Vagina (tissue), 2 donors: Measurements from ENCODE around the gene HNRNPM. TPM values are rescaled to one million over a fixed set of nuclear protein-coding genes. Genes with fewer than 3 reads are reported as not detected.
"Not testable (repeated sequence)": the region's sequence is repeated elsewhere in the genome, so short reads cannot be mapped to it uniquely, and the experiment has no call there.

Source experiments
- DNase-seq, 2 donors: peaks; one replicate each; pipeline ENCODE4 v3.0.0-alpha.2; 2017; ENCODE audit errors: extremely low spot score in 2 of 2
- H3K27ac ChIP-seq: fragments of 200-600 bp; sonication (generic); one replicate; pipeline ENCODE4 v1.5.1; 2019
- H3K27me3 ChIP-seq: fragments of 200-600 bp; sonication (generic); one replicate; pipeline ENCODE4 v1.5.1; 2019
- H3K36me3 ChIP-seq, 2 donors: fragments of 200-600 bp; sonication (generic); one replicate each; pipeline ENCODE4 v1.5.1; 2017 to 2019
- H3K4me1 ChIP-seq: fragments of 200-600 bp; sonication (generic); one replicate; pipeline ENCODE4 v1.5.1; 2019
- H3K4me3 ChIP-seq, 2 donors: fragments of 200-600 bp; sonication (generic); 1 replicate in 1 of 2; 2 replicates in 1 of 2; pipeline ENCODE4 v1.5.1; 2016 to 2019
- H3K9me3 ChIP-seq: fragments of 200-600 bp; sonication (generic); one replicate; pipeline ENCODE4 v1.5.1; 2019
- POLR2A ChIP-seq, 2 donors: fragments of 450-650 bp; IDR thresholded peaks; one replicate each; pipeline ENCODE4 v1.6.1; 2017; ENCODE audit warnings: antibody characterized with exemption in 2 of 2, mild to moderate bottlenecking in 2 of 2, moderate library complexity in 2 of 2
- POLR2AphosphoS5 ChIP-seq, 2 donors: sonication (generic); formaldehyde crosslinking; IDR thresholded peaks; one replicate each; pipeline ENCODE4 v1.9.0; 2017; ENCODE audit warnings: antibody characterized with exemption in 2 of 2, mild to moderate bottlenecking in 2 of 2, low read depth in 1 of 2; ENCODE audit not compliant: insufficient read depth in 1 of 2
- intact Hi-C: fragments of 100-400 bp; cut with DNase I; formaldehyde crosslinking; loops from one replicate; pipeline ENCODE4 v1.15.1; 2023
- total RNA-seq: library from RNA; depleted of rRNA; stranded (reverse); fragments of >200 nt; gene quantifications from one replicate; pipeline ENCODE4 v1.2.3, GENCODE V29; 2016
- TF ChIP-seq, protein P1 (sequence below), 3 experiments: fragments of 450-650 bp in 2 of 3; fragments of 200-600 bp in 1 of 3; sonication (generic) in 1 of 3; IDR thresholded peaks; one replicate each; pipeline ENCODE4 v1.5.1; 2017 to 2019; ENCODE audit warnings: antibody characterized with exemption in 3 of 3, mild to moderate bottlenecking in 2 of 3, moderate library complexity in 2 of 3

Gene HNRNPM
- total RNA-seq, 1 donor from 2014 or later = 140 TPM

DNA sequence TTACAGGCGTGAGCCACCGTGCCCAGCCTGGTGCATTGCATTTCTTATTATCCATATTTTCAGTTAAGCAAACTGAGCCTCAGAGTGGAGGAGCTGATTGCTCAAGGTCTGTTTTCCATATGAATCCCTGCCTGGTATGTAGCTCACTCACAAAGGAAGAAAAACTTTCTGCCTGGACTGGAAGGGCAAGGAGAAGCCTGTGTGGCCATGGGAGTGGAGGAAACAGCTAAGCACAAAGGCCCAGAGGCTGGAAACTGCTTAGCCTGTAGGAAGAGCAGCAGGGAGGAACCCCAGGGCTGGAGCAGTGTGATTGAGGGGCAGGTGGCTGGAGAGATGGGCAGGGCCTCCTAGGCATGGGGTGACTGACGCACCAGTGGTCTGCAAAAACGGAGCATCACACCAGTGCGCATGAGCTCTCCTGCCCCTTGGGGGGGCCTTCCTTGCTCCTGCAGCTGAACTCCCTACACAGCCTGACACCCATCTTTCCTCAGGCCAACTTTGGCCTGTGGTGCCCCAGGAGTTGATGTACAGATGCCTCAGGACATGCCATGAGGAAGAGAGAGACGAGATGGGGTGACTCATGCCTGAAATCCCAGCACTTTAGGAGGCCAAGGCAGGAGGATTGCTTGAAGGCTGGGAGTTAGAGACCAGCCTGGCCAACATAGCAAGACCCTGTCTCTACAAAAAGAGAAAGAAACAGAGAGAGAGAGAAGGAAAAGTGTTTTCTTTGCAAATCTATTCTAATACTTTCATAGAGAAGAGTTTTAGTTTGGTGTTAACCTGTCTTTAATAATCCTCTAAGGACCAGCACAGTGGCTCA is 2.8 kb upstream of the HNRNPM start:
- Histone ChIP-seq H3K27me3 (no peaks in the 10 kb centered on the region), H3K4me3 (no peak overlapping the region), H3K4me1 (peaks cover 23% of the 10 kb centered on the region), H3K9me3 (no peaks in the 10 kb centered on the region), H3K27ac (no peak overlapping the region), H3K36me3 (peaks cover 0 to 7% of the 10 kb centered on the region in 2 donors)
- intact Hi-C loops = no loop called here
- TF ChIP-seq, protein P1, sequence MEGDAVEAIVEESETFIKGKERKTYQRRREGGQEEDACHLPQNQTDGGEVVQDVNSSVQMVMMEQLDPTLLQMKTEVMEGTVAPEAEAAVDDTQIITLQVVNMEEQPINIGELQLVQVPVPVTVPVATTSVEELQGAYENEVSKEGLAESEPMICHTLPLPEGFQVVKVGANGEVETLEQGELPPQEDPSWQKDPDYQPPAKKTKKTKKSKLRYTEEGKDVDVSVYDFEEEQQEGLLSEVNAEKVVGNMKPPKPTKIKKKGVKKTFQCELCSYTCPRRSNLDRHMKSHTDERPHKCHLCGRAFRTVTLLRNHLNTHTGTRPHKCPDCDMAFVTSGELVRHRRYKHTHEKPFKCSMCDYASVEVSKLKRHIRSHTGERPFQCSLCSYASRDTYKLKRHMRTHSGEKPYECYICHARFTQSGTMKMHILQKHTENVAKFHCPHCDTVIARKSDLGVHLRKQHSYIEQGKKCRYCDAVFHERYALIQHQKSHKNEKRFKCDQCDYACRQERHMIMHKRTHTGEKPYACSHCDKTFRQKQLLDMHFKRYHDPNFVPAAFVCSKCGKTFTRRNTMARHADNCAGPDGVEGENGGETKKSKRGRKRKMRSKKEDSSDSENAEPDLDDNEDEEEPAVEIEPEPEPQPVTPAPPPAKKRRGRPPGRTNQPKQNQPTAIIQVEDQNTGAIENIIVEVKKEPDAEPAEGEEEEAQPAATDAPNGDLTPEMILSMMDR (IDR thresholded peaks at IDR 0.05) = no peak
- TF ChIP-seq POLR2A (IDR thresholded peaks at IDR 0.05) (no peak), POLR2AphosphoS5 (IDR thresholded peaks at IDR 0.05; ENCODE audit: insufficient read depth in 1 of 2, low read depth in 1 of 2) (no peak)
- no peak for DNase-seq

DNA sequence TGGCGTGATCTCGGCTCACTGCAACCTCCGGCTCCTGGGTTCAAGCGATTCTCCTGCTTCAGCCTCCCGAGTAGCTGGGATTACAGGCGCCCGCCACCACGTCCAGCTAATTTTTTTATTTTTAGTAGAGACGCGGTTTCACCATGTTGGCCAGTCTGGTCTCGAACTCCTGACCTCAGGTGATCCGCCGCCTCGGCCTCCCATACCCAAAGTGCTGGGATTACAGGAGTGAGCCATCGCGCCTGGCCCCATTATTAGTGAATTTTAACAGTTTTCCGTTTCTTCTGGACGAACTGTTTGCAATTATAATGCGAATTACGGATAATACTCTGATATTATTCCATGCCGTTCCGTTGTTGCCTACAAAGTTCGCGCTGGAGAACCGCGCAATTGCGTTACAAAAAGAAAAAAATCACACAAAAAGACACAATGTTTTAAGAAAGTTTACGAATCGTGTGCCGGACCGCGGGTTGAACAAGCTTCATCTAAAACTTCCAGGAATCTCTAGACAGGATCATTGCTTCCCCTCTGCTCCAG is 567 bp upstream of the HNRNPM start:
- intact Hi-C loops, DNase-seq, H3K9me3 ChIP-seq, H3K27me3 ChIP-seq: not testable (repeated sequence)
- H3K27ac ChIP-seq = peak overlapping the region; percentile 96
- H3K4me1 ChIP-seq = peaks cover 46% of the 10 kb centered on the region
- H3K4me3 ChIP-seq = peak overlapping the region; percentile 78 to 83
- H3K36me3 ChIP-seq = peaks cover 0 to 14% of the 10 kb centered on the region in 2 donors

DNA sequence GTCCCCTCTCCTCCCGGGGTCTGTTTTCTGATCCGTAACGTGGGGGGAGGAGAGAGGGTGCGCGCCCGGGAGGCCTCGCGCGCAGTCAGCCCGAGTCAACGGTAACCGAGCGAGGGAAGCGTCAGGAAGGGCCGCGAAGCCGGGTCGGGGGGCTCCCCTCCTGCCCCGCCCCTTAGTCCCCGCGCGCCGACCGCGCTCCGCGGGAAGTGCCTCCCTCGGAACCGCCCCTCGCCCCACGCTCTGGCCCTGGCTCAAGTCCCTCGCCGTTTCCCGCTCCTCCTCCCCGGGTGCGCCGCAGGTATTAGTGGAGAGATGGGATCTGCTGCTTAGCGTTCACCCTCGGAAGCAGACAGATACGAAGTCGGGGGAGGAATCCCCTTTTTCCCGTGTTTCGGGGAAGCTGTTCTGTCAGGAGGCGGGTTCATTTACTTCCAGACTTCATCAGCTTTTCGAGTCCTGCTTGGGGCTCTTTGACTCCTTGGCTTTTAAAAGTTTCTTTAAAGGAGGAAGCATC is 770 bp downstream of the HNRNPM start:
- Histone ChIP-seq H3K4me3 (peak overlapping the region; percentile 78 to 83), H3K27me3 (no peaks in the 10 kb centered on the region), H3K36me3 (peaks cover 0 to 14% of the 10 kb centered on the region in 2 donors), H3K27ac (peak overlapping the region; percentile 96), H3K9me3 (no peaks in the 10 kb centered on the region), H3K4me1 (peaks cover 56% of the 10 kb centered on the region)
- TF ChIP-seq POLR2A (IDR thresholded peaks at IDR 0.05) (no peak), POLR2AphosphoS5 (IDR thresholded peaks at IDR 0.05; ENCODE audit: insufficient read depth in 1 of 2, low read depth in 1 of 2) (no peak)
- TF ChIP-seq, protein P1 (IDR thresholded peaks at IDR 0.05) = no peak
- intact Hi-C loops = loop anchor here (2.0 kb wide), 1 partner anchor 95 kb away; no protein-coding TSS in a partner anchor
- DNase-seq = no peak

DNA sequence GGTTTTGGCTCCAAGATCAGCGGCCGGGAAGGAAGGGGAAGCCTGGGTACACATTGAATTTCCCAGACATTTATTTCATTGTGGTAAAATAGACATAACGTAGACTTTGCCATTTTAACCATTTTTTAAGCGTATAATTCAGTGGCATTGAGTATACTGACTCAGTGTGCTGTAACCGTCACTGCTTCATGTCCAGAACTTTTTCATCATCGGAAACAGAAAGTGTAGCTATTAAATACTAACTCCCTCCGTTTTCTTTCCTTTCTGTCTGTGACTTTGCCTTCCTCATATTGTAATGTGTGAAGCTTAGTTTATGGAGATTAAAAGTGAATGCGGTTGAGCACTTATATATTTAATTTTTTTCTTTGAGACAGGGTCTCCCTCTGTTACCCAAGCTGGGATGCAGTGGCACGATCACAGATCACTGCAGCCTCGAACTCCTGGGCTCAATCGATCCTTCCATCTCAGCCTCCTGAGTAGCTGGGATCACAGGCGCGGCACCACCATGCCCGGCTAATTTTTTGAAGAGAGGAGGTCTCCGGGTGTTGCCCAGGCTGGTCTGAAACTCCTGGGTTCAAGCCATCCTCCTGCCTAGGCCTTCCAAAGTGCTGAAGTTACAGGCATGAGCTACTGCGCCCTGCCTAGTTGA is 1.4 kb downstream of the HNRNPM start:
- Histone ChIP-seq H3K36me3 (peaks cover 0 to 14% of the 10 kb centered on the region in 2 donors), H3K27me3 (no peaks in the 10 kb centered on the region), H3K9me3 (no peaks in the 10 kb centered on the region), H3K4me1 (peaks cover 63% of the 10 kb centered on the region), H3K4me3 (peak overlapping the region; percentile 78 to 83), H3K27ac (peak overlapping the region; percentile 96)
- intact Hi-C loops = loop anchor here (2.0 kb wide), 1 partner anchor 95 kb away; no protein-coding TSS in a partner anchor
- TF ChIP-seq, protein P1 (IDR thresholded peaks at IDR 0.05) = no peak
- no peak for TF ChIP-seq POLR2AphosphoS5 (IDR thresholded peaks at IDR 0.05; ENCODE audit: insufficient read depth in 1 of 2, low read depth in 1 of 2)
- no peak for TF ChIP-seq POLR2A (IDR thresholded peaks at IDR 0.05)
- DNase-seq = no peak

DNA sequence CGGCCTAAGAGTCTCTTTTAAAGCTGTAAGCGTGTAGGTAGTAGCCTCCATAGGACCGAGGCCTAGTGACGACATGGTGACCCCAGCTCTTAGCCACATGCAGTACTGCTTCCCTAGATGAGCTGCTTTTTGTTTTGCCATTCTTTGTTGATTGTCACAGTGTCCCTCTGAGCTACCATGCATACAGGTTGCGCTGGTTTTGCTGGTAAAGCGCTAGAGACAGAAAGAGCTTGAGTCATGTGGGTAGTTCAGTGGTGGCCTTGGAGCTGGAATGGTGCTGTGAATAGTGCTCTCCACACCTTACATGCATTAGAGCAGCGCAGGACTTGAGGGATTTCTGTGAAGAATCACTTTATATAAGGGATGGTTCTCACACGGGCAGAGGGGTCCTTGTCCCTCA is 5.1 kb downstream of the HNRNPM start:
- Histone ChIP-seq H3K4me1 (peaks cover 90% of the 10 kb centered on the region), H3K4me3 (no peak overlapping the region), H3K27ac (no peak overlapping the region), H3K36me3 (peaks cover 0 to 14% of the 10 kb centered on the region in 2 donors), H3K9me3 (no peaks in the 10 kb centered on the region), H3K27me3 (no peaks in the 10 kb centered on the region)
- intact Hi-C loops = no loop called here
- DNase-seq = no peak
- no peak for TF ChIP-seq POLR2AphosphoS5 (IDR thresholded peaks at IDR 0.05; ENCODE audit: insufficient read depth in 1 of 2, low read depth in 1 of 2)
- TF ChIP-seq, protein P1 (IDR thresholded peaks at IDR 0.05) = no peak
- TF ChIP-seq POLR2A (IDR thresholded peaks at IDR 0.05) = no peak
